Endothelial cell (in vitro differentiated cells): ENCODE data around the gene GIGYF1. TPM values are rescaled to one million over a fixed set of nuclear protein-coding genes. Genes with fewer than 3 reads are reported as not detected.
"Not testable (repeated sequence)": the region's sequence is repeated elsewhere in the genome, so short reads cannot be mapped to it uniquely, and the experiment has no call there.

Experiments
- DNase-seq: peaks from one replicate; pipeline ENCODE4 v3.0.0; 2021; ENCODE audit warnings: low spot score
- H3K27ac Mint-ChIP-seq: one replicate; pipeline ENCODE4 v1.8.0; 2021; ENCODE audit warnings: mixed read lengths, inconsistent platforms; ENCODE audit not compliant: unreplicated experiment
- H3K27me3 Mint-ChIP-seq: one replicate; pipeline ENCODE4 v1.8.0; 2021; ENCODE audit warnings: mild to moderate bottlenecking, moderate library complexity, mixed read lengths, inconsistent platforms; ENCODE audit not compliant: unreplicated experiment
- H3K36me3 Mint-ChIP-seq: one replicate; pipeline ENCODE4 v1.8.0; 2021; ENCODE audit warnings: mild to moderate bottlenecking, low read depth, mixed read lengths, inconsistent platforms; ENCODE audit not compliant: unreplicated experiment
- H3K4me1 Mint-ChIP-seq: one replicate; pipeline ENCODE4 v1.8.0; 2021; ENCODE audit warnings: mild to moderate bottlenecking, mixed read lengths, inconsistent platforms; ENCODE audit not compliant: unreplicated experiment
- H3K4me3 Mint-ChIP-seq: one replicate; pipeline ENCODE4 v1.8.0; 2021; ENCODE audit warnings: mild to moderate bottlenecking, mixed read lengths, inconsistent platforms; ENCODE audit not compliant: unreplicated experiment
- H3K9me3 Mint-ChIP-seq: one replicate; pipeline ENCODE4 v1.8.0; 2021; ENCODE audit warnings: mixed read lengths, inconsistent platforms; ENCODE audit not compliant: unreplicated experiment
- total RNA-seq: library from RNA; stranded (reverse); fragmentation: NEBNext Ultra II Directional; extraction: Animal tissue kit (Norgen Biotek cat#: 25700); gene quantifications from one replicate; pipeline ENCODE4 v1.2.1, GENCODE V29; 2021; ENCODE audit not compliant: unreplicated experiment
- TF ChIP-seq, protein P1 (sequence below): fragments of 200-600 bp; sonication (generic); IDR thresholded peaks from one replicate; pipeline ENCODE4 v1.5.0; 2021; ENCODE audit warnings: antibody characterized with exemption; ENCODE audit not compliant: unreplicated experiment

Gene GIGYF1
- total RNA-seq, 1 donor from 2014 or later = 70.6 TPM

DNA sequence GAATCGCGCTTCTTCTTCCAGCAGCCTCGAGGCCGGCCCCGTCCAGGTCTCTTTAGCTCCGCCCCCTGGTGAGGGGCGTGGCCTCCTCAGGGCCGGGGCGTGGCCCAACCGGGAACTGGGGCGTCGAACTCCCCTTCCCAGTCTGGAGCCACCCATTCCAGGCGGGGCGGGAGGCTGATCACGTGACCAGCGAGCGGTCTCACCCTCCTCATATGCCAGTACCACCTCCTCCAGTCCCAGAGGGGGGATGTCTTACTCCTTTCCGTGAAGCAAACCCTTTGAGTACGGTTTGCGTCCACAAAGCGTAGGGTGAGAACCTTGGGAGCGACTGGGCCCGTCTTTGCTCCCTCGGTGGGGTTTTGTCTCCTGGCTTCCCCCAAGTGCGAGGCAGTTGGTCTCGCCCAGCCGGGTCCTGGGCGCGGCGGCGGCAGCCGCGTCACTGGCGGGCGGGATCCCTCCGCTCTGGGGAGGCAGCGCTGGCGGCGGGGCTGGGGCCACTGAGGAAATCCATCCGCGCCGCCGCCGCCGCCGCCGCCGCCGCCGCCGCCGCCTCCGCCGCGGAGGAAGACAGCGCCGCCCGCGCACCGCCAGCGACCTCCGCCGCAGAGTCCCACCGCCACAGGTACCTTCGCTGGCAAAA, 20.6 kb downstream of the GIGYF1 start, which contains the start of gene GNB2:
GNB2 (plus strand) TSS at position 439 of the 640 bp plus-strand sequence. CDS start 2,526 bp downstream, outside the sequence.
- Mint-ChIP-seq H3K4me1 (peaks cover 5% of the 10 kb centered on the region), H3K27me3 (peaks cover 5% of the 10 kb centered on the region), H3K4me3 (peak within 1 kb of the TSS; percentile 97), H3K27ac (peak within 1 kb of the TSS; percentile 93), H3K36me3 (peaks cover 6% of the 10 kb centered on the region), H3K9me3 (no peaks in the 10 kb centered on the region)
- DNase-seq = peak; percentile 100
- TF ChIP-seq, protein P1, sequence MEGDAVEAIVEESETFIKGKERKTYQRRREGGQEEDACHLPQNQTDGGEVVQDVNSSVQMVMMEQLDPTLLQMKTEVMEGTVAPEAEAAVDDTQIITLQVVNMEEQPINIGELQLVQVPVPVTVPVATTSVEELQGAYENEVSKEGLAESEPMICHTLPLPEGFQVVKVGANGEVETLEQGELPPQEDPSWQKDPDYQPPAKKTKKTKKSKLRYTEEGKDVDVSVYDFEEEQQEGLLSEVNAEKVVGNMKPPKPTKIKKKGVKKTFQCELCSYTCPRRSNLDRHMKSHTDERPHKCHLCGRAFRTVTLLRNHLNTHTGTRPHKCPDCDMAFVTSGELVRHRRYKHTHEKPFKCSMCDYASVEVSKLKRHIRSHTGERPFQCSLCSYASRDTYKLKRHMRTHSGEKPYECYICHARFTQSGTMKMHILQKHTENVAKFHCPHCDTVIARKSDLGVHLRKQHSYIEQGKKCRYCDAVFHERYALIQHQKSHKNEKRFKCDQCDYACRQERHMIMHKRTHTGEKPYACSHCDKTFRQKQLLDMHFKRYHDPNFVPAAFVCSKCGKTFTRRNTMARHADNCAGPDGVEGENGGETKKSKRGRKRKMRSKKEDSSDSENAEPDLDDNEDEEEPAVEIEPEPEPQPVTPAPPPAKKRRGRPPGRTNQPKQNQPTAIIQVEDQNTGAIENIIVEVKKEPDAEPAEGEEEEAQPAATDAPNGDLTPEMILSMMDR = no peak

- Mint-ChIP-seq H3K9me3 (no peaks in the 10 kb centered on the region), H3K4me1 (peaks cover 3% of the 10 kb centered on the region), H3K27me3 (no peaks in the 10 kb centered on the region), H3K4me3 (no peak overlapping the region), H3K36me3 (no peaks in the 10 kb centered on the region), H3K27ac (no peak overlapping the region)
- DNase-seq = no peak
- TF ChIP-seq, protein P1 = no peak
Observed at GRCh38 chr7:100671353-100672327, 22.4 kb downstream of the GIGYF1 start.

GRCh38 chr7:100670074-100670473, 24.0 kb downstream of the GIGYF1 start:
- TF ChIP-seq, protein P1 = no peak
- H3K4me3 Mint-ChIP-seq = no peak overlapping the region
- no peak overlapping the region for H3K27ac Mint-ChIP-seq
- H3K27me3 Mint-ChIP-seq = no peaks in the 10 kb centered on the region
- H3K36me3 Mint-ChIP-seq = no peaks in the 10 kb centered on the region
- no peaks in the 10 kb centered on the region for H3K9me3 Mint-ChIP-seq
- H3K4me1 Mint-ChIP-seq = no peaks in the 10 kb centered on the region
- no peak for DNase-seq

DNA sequence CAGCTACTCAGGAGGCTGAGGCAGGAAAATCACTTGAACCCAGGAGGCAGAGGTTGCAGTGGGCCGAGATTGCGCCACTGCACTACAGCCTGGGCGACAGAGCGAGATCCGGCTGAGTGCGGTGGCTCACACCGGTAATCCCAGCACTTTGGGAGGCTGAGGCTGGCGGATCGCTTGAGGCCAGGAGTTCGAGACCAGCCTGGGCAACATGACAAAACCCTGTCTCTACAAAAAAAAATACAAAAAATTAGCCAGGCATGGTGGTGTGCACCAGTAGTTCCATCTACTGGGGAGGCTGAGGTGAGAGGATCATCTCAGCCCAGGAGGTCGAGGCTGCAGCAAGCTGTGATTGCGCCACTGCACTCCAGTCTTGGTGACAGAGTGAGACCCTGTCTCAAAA, 24.9 kb downstream of the GIGYF1 start:
- not testable (repeated sequence) for DNase-seq, H3K27ac Mint-ChIP-seq, H3K9me3 Mint-ChIP-seq, H3K36me3 Mint-ChIP-seq, H3K4me1 Mint-ChIP-seq, H3K4me3 Mint-ChIP-seq, H3K27me3 Mint-ChIP-seq

DNA sequence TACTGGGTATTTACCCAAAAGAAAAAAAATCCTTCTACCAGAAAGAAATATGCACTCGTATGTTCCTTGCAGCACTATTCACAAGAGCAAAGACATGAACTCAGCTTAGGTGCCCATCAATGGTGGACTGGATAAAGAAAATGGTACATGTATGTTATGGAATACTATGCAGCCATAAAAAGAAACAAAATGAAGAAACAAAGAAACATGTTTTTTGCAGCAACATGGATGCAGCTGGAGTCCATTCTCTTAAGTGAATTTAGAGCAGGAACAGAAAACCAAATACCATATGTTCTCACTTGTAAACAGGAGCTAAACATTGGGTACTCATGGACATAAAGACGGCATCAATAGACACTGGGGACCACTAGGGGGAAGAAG, 26.0 kb downstream of the GIGYF1 start:
- DNase-seq = no peak
- TF ChIP-seq, protein P1 = no peak
- no peaks in the 10 kb centered on the region for H3K4me1 Mint-ChIP-seq
- H3K27ac Mint-ChIP-seq = peak overlapping the region; percentile 49
- no peaks in the 10 kb centered on the region for H3K9me3 Mint-ChIP-seq
- H3K4me3 Mint-ChIP-seq = no peak overlapping the region
- H3K36me3 Mint-ChIP-seq = no peaks in the 10 kb centered on the region
- H3K27me3 Mint-ChIP-seq = no peaks in the 10 kb centered on the region
